Endothelial cell of umbilical vein (primary cell): ENCODE data around the gene NLGN2. TPM values are rescaled to one million over a fixed set of nuclear protein-coding genes. Genes with fewer than 3 reads are reported as not detected.

ENCODE experiments used
- BruUV-seq: library from RNA; stranded (reverse); fragments of 400-500 nt; replicated peaks from 2 replicates; lab custom pipeline; 2021; lab: Mats Ljungman, UMichigan
- CTCF ChIA-PET: fragments of 300-600, 350-600 bp; sonication (Branson Sonifier 250); formaldehyde crosslinking; loops from one replicate; lab custom pipeline; 2021; ENCODE audit warnings: antibody characterized with exemption, inconsistent platforms; lab: Charles Lee
- POLR2A ChIA-PET: fragments of 300-600, 350-600 bp; sonication (Branson Sonifier 250); formaldehyde crosslinking; loops from one replicate; lab custom pipeline; 2021; ENCODE audit warnings: antibody characterized with exemption, inconsistent platforms; lab: Charles Lee
- DNase-seq: peaks from one replicate; pipeline ENCODE4 v3.0.0-alpha.2; 2011; ENCODE audit warnings: low read depth, low spot score
- FAIRE-seq: peaks from 2 replicates; lab custom pipeline; 2011; peaks lifted over from hg19 to GRCh38; lab: Jason Lieb, UNC
- H2AFZ ChIP-seq: 2 replicates; pipeline ENCODE4 v1.6.0; 2012; ENCODE audit warnings: low read depth, low read length, control low read depth, inconsistent platforms
- H3K27ac ChIP-seq: 2 replicates; pipeline ENCODE4 v1.5.1; 2011; ENCODE audit warnings: low read depth, mild to moderate bottlenecking, control low read depth, low read length, moderate library complexity; ENCODE audit not compliant: insufficient read depth
- H3K27me3 ChIP-seq, 2 experiments: 2 replicates each; pipeline versions ENCODE4 v1.6.0 to v1.6.1; 2011; ENCODE audit warnings: low read length in 2 of 2, mixed read lengths in 1 of 2; ENCODE audit not compliant: control insufficient read depth in 2 of 2, insufficient read depth in 2 of 2
- H3K36me3 ChIP-seq, 2 experiments: 2 replicates in 1 of 2; 3 replicates in 1 of 2; pipeline ENCODE4 v1.5.1; 2011; ENCODE audit warnings: low read length in 2 of 2, mild to moderate bottlenecking in 1 of 2, moderate library complexity in 1 of 2; ENCODE audit not compliant: control insufficient read depth in 2 of 2, insufficient read depth in 2 of 2; ENCODE audit errors: extremely low read depth in 1 of 2
- H3K4me1 ChIP-seq: 3 replicates; pipeline ENCODE4 v1.5.1; 2011; ENCODE audit warnings: mild to moderate bottlenecking, low read length; ENCODE audit not compliant: control insufficient read depth, insufficient read depth; ENCODE audit errors: extremely low read depth
- H3K4me2 ChIP-seq: 2 replicates; pipeline ENCODE4 v1.6.1; 2011; ENCODE audit warnings: low read length, control low read depth, mixed read lengths; ENCODE audit not compliant: insufficient read depth
- H3K4me3 ChIP-seq, 3 experiments: fragments of 200-600 bp in 1 of 3; sonication (generic), shearing (Covaris generic) in 1 of 3; replicated peaks in 1 of 3; 2 replicates each; pipeline ENCODE4 v1.5.1; 2011 to 2016; ENCODE audit warnings: control low read depth in 3 of 3, low read length in 3 of 3, mild to moderate bottlenecking in 2 of 3, inconsistent platforms in 1 of 3, low read depth in 1 of 3, moderate library complexity in 1 of 3; ENCODE audit not compliant: insufficient read depth in 1 of 3
- H3K79me2 ChIP-seq: 2 replicates; pipeline ENCODE4 v1.6.0; 2012; ENCODE audit warnings: low read length, inconsistent platforms; ENCODE audit not compliant: control insufficient read depth, insufficient read depth
- H3K9ac ChIP-seq: replicated peaks from 2 replicates; pipeline ENCODE3; 2011; ENCODE audit warnings: low read length, control low read depth; ENCODE audit not compliant: insufficient read depth; ENCODE audit errors: extremely low read depth
- H3K9me1 ChIP-seq: replicated peaks from 3 replicates; pipeline ENCODE4 v1.6.0; 2011; ENCODE audit warnings: mild to moderate bottlenecking, low read length; ENCODE audit not compliant: control insufficient read depth, insufficient read depth; ENCODE audit errors: extremely low read depth
- H3K9me3 ChIP-seq: replicated peaks from 2 replicates; pipeline ENCODE4 v1.5.1; 2012; ENCODE audit warnings: low read length, inconsistent platforms; ENCODE audit not compliant: control insufficient read depth, insufficient read depth
- H4K20me1 ChIP-seq: replicated peaks from 2 replicates; pipeline ENCODE3; 2011; ENCODE audit warnings: mild to moderate bottlenecking, low read length; ENCODE audit not compliant: control insufficient read depth, insufficient read depth; ENCODE audit errors: extremely low read depth
- CTCF ChIP-seq, 2 donors: IDR thresholded peaks; 1 replicate in 1 of 2; 2 replicates in 1 of 2; pipeline ENCODE4 v1.5.1; 2011; ENCODE audit warnings: low read length in 2 of 2, mild to moderate bottlenecking in 2 of 2, moderate library complexity in 2 of 2, control low read depth in 1 of 2, inconsistent platforms in 1 of 2, low read depth in 1 of 2; ENCODE audit not compliant: insufficient read depth in 1 of 2; ENCODE audit errors: extremely low read depth in 1 of 2
- EZH2 ChIP-seq: IDR thresholded peaks from 2 replicates; pipeline ENCODE4 v1.6.1; 2012; ENCODE audit warnings: borderline replicate concordance, low read depth, mild to moderate bottlenecking, moderate library complexity, low read length, inconsistent platforms; ENCODE audit not compliant: severe bottlenecking
- FOS ChIP-seq: IDR thresholded peaks from 2 replicates; pipeline ENCODE4 v1.6.1; 2011; ENCODE audit warnings: mild to moderate bottlenecking, low read length, moderate library complexity, borderline replicate concordance; ENCODE audit not compliant: insufficient read depth
- GATA2 ChIP-seq: IDR thresholded peaks from 2 replicates; pipeline ENCODE4 v1.7.0; 2011; ENCODE audit warnings: low read depth, mild to moderate bottlenecking, moderate library complexity, mixed read lengths, low read length; ENCODE audit not compliant: insufficient read length, insufficient read depth
- JUN ChIP-seq: IDR thresholded peaks from 2 replicates; pipeline ENCODE4 v1.6.1; 2011; ENCODE audit warnings: borderline replicate concordance, low read depth; ENCODE audit not compliant: insufficient read length, insufficient read depth
- MAX ChIP-seq: IDR thresholded peaks from 2 replicates; pipeline ENCODE4 v1.6.1; 2011; ENCODE audit not compliant: insufficient read depth, insufficient read length
- MYC ChIP-seq: IDR thresholded peaks from one replicate; pipeline ENCODE4 v1.6.1; 2011; ENCODE audit warnings: mild to moderate bottlenecking, low read depth, low read length
- POLR2A ChIP-seq: IDR thresholded peaks from 2 replicates; pipeline ENCODE4 v1.6.1; 2012; ENCODE audit warnings: low read depth, mild to moderate bottlenecking, control low read depth, low read length
- POLR2AphosphoS5 ChIP-seq: IDR thresholded peaks from 2 replicates; pipeline ENCODE4 v1.6.1; 2012; ENCODE audit warnings: low read depth, mild to moderate bottlenecking, control low read depth, low read length, moderate library complexity; ENCODE audit not compliant: insufficient read depth
- dilution Hi-C: fragments of 300-500 bp; cut with MboI; formaldehyde crosslinking; loops from one replicate; pipeline ENCODE4 v1.15.0; 2019; ENCODE audit warnings: low sequenced_read_pairs; ENCODE audit not compliant: extremely low pct_ligation_motif_present
- intact Hi-C: fragments of 100-400 bp; cut with micrococcal nuclease; formaldehyde crosslinking; loops from one replicate; pipeline ENCODE4 v1.10.0; 2022
- polyA plus RNA-seq, 4 experiments: library from polyadenylated mRNA; depleted of rRNA in 3 of 4; stranded (reverse) in 3 of 4; unstranded in 1 of 4; fragments of >200 nt; gene quantifications; 2 replicates each; pipeline versions ENCODE4 v1.2.1 to v1.2.3, GENCODE V29; 2011 to 2012; ENCODE audit warnings: missing spikeins in 1 of 4
- total RNA-seq: library from RNA; stranded (reverse); gene quantifications from 2 replicates; pipeline ENCODE4 v1.2.3, GENCODE V29; 2021

NLGN2 gene
- total and polyA plus RNA-seq, 2 donors (not counting 3 experiments of a cell fraction or from before 2014, with no cell fraction given) = 15.4 to 25.9 TPM

GRCh38 chr17:7462474-7463371 is 55.1 kb downstream of the NLGN2 start:
- ChIA-PET CTCF (no interaction called here), POLR2A (no interaction called here)
- no peaks in the 10 kb centered on the region for H4K20me1 ChIP-seq
- no peak overlapping the region for H3K9ac ChIP-seq
- no peaks in the 10 kb centered on the region for H3K9me3 ChIP-seq
- BruUV-seq = no TSS peak
- H3K36me3 ChIP-seq = peaks cover 0 to 16% of the 10 kb centered on the region in 2 experiments
- TF ChIP-seq MAX (no peak), GATA2 (no peak), CTCF (IDR thresholded peaks at IDR 0.05; ENCODE audit: extremely low read depth in 1 of 2, insufficient read depth in 1 of 2, low read depth in 1 of 2, low read length in 2 of 2) (no peak), POLR2A (no peak), EZH2 (no peak), FOS (no peak), POLR2AphosphoS5 (no peak), JUN (no peak), MYC (no peak)
- dilution Hi-C loops = no loop called here
- no peak overlapping the region for H3K4me3 ChIP-seq
- no peak overlapping the region for H3K27ac ChIP-seq
- peaks cover 2% of the 10 kb centered on the region for H3K79me2 ChIP-seq
- H3K4me1 ChIP-seq = no peaks in the 10 kb centered on the region
- FAIRE-seq (no peak), DNase-seq (no peak)
- H2AFZ ChIP-seq = no peak overlapping the region
- no peak overlapping the region for H3K4me2 ChIP-seq
- H3K9me1 ChIP-seq = no peaks in the 10 kb centered on the region
- no peaks in the 10 kb centered on the region for H3K27me3 ChIP-seq
- intact Hi-C loops = no loop called here
